Mesendoderm (in vitro differentiated cells): Measurements from ENCODE around the gene TP53. TPM values are rescaled to one million over a fixed set of nuclear protein-coding genes. Genes with fewer than 3 reads are reported as not detected.

ENCODE experiments used
- DNase-seq: peaks from one replicate; pipeline ENCODE4 v3.0.0; 2013
- H2AK5ac ChIP-seq: 2 replicates; pipeline ENCODE4 v1.6.1; 2013; ENCODE audit warnings: low read length, inconsistent platforms
- H2BK120ac ChIP-seq: 2 replicates; pipeline ENCODE4 v1.6.1; 2013; ENCODE audit warnings: low read depth, mild to moderate bottlenecking, low read length, moderate library complexity, mixed read lengths
- H2BK15ac ChIP-seq: replicated peaks from 2 replicates; pipeline ENCODE4 v1.6.1; 2013; ENCODE audit warnings: low read depth, mild to moderate bottlenecking, moderate library complexity
- H2BK5ac ChIP-seq: 2 replicates; pipeline ENCODE4 v1.6.1; 2013; ENCODE audit warnings: low read length, inconsistent platforms
- H3K18ac ChIP-seq: 2 replicates; pipeline ENCODE4 v1.6.1; 2013; ENCODE audit warnings: mild to moderate bottlenecking, low read length, mixed read lengths
- H3K23ac ChIP-seq: one replicate; pipeline ENCODE4 v1.6.1; 2013; ENCODE audit warnings: low read length
- H3K27ac ChIP-seq: 2 replicates; pipeline ENCODE4 v1.5.1; 2013; ENCODE audit warnings: low read depth, mild to moderate bottlenecking, inconsistent platforms, low read length, moderate library complexity
- H3K27me3 ChIP-seq: 2 replicates; pipeline ENCODE4 v1.6.1; 2013; ENCODE audit warnings: low read length, control low read depth, mild to moderate bottlenecking, inconsistent platforms; ENCODE audit not compliant: insufficient read depth, poor library complexity
- H3K36me3 ChIP-seq: 2 replicates; pipeline ENCODE4 v1.6.1; 2013; ENCODE audit warnings: low read length, inconsistent platforms; ENCODE audit not compliant: control insufficient read depth, insufficient read depth
- H3K4ac ChIP-seq: one replicate; pipeline ENCODE4 v1.6.1; 2013; ENCODE audit warnings: low read depth, mild to moderate bottlenecking, low read length, moderate library complexity
- H3K4me1 ChIP-seq: 2 replicates; pipeline ENCODE4 v1.6.1; 2013; ENCODE audit warnings: low read depth, low read length, inconsistent platforms; ENCODE audit not compliant: control insufficient read depth
- H3K4me2 ChIP-seq: 2 replicates; pipeline ENCODE4 v1.6.1; 2013; ENCODE audit warnings: low read length
- H3K4me3 ChIP-seq: 2 replicates; pipeline ENCODE4 v1.5.1; 2013; ENCODE audit warnings: mild to moderate bottlenecking, low read length
- H3K56ac ChIP-seq: one replicate; pipeline ENCODE4 v1.6.1; 2013; ENCODE audit warnings: low read length
- H3K79me1 ChIP-seq: 2 replicates; pipeline ENCODE4 v1.6.1; 2013; ENCODE audit warnings: low read length, inconsistent platforms
- H3K79me2 ChIP-seq: 2 replicates; pipeline ENCODE4 v1.6.1; 2013; ENCODE audit warnings: mild to moderate bottlenecking, low read length; ENCODE audit not compliant: control insufficient read depth, insufficient read depth
- H3K9ac ChIP-seq: 2 replicates; pipeline ENCODE4 v1.6.1; 2013; ENCODE audit warnings: low read length, inconsistent platforms
- H4K5ac ChIP-seq: one replicate; pipeline ENCODE4 v1.6.1; 2013; ENCODE audit warnings: low read length
- H4K8ac ChIP-seq: one replicate; pipeline ENCODE4 v1.6.1; 2013; ENCODE audit warnings: low read depth, mild to moderate bottlenecking, control low read depth, low read length, moderate library complexity
- WGBS: extraction: QIAGEN DNeasy Blood & Tissue Kit; methylation state at CpG from one replicate; pipeline ENCODE4 v1.1.7; 2013; ENCODE audit warnings: low lambda C conversion rate, missing lambda C conversion rate; ENCODE audit not compliant: insufficient coverage; ENCODE audit errors: extremely low coverage; 5-methylcytosine and 5-hydroxymethylcytosine counted together
- polyA plus RNA-seq, 2 experiments: library from polyadenylated mRNA; stranded (reverse); fragments of 200-250 nt; gene quantifications; one replicate each; pipeline ENCODE4 v1.2.3, GENCODE V29; 2013

TP53 gene
- polyA plus RNA-seq (2013, experiment 1 of 2) = 206 TPM
- 206 TPM for polyA plus RNA-seq (2013, experiment 2 of 2)

DNA sequence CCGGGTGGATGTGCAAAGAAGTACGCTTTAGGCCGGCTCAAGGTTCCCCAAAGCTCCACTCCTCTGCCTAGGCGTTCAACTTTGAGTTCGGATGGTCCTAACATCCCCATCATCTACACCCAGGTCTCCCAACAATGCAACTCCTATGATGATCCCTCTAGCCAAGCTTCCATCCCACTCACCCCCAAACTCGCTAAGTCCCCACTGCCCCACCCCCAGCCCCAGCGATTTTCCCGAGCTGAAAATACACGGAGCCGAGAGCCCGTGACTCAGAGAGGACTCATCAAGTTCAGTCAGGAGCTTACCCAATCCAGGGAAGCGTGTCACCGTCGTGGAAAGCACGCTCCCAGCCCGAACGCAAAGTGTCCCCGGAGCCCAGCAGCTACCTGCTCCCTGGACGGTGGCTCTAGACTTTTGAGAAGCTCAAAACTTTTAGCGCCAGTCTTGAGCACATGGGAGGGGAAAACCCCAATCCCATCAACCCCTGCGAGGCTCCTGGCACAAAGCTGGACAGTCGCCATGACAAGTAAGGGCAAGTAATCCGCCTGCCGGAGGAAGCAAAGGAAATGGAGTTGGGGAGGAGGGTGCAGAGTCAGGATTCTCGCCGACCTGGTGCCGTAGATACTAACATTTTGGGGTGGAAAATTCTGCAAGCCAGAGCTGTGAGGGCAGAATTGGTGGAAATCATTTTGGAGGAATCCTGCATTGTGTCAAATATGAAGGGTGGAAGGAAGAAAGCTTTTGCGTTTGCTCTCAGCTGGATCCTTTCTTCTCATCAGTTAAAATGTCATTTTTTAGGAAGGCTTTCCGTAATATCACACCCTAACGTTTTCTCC, at the start of gene TP53:
TP53 (minus strand) TSS at position 419 of the 836 bp plus-strand sequence. CDS start 10,896 bp downstream, outside the sequence.
- Histone ChIP-seq H3K27me3 (no peaks in the 10 kb centered on the region), H3K9ac (peak within 1 kb of the TSS; percentile 92), H3K18ac (peak within 1 kb of the TSS; percentile 77), H3K27ac (peak within 1 kb of the TSS; percentile 89), H3K4me1 (peaks cover 3% of the 10 kb centered on the region), H3K4ac (peak within 1 kb of the TSS; percentile 99), H3K4me2 (peak within 1 kb of the TSS; percentile 75), H4K8ac (no peak within 1 kb of the TSS), H2BK120ac (peak within 1 kb of the TSS; percentile 29), H2BK5ac (peak within 1 kb of the TSS; percentile 94), H3K4me3 (peak within 1 kb of the TSS; percentile 98), H3K79me1 (peaks cover 5% of the 10 kb centered on the region), H3K79me2 (peaks cover 41% of the 10 kb centered on the region), H2AK5ac (peak within 1 kb of the TSS; percentile 94), H3K56ac (peak within 1 kb of the TSS; percentile 91), H3K36me3 (no peaks in the 10 kb centered on the region), H3K23ac (no peak within 1 kb of the TSS), H2BK15ac (no peak within 1 kb of the TSS), H4K5ac (peak within 1 kb of the TSS; percentile 21)
- DNase-seq = peak; percentile 98
- WGBS = 100% methylated on average over 1 of the region's 30 CpGs

GRCh38 chr17:7732981-7733539, 45.8 kb upstream of the TP53 start:
- no peak for DNase-seq
- H4K8ac ChIP-seq = no peak overlapping the region
- no peak overlapping the region for H3K4me3 ChIP-seq
- no peak overlapping the region for H3K9ac ChIP-seq
- no peak overlapping the region for H2BK120ac ChIP-seq
- H3K23ac ChIP-seq = no peak overlapping the region
- H3K4ac ChIP-seq = no peak overlapping the region
- no peak overlapping the region for H2AK5ac ChIP-seq
- no peaks in the 10 kb centered on the region for H3K79me1 ChIP-seq
- H3K18ac ChIP-seq = no peak overlapping the region
- H3K4me2 ChIP-seq = no peak overlapping the region
- no peak overlapping the region for H3K27ac ChIP-seq
- H2BK5ac ChIP-seq = no peak overlapping the region
- no peak overlapping the region for H3K56ac ChIP-seq
- H2BK15ac ChIP-seq = no peak overlapping the region
- no peak overlapping the region for H4K5ac ChIP-seq
- H3K36me3 ChIP-seq = no peaks in the 10 kb centered on the region
- no peaks in the 10 kb centered on the region for H3K4me1 ChIP-seq
- H3K27me3 ChIP-seq = no peaks in the 10 kb centered on the region
- no CpG with 5 or more reads among the region's 14 CpGs for WGBS
- no peaks in the 10 kb centered on the region for H3K79me2 ChIP-seq

DNA sequence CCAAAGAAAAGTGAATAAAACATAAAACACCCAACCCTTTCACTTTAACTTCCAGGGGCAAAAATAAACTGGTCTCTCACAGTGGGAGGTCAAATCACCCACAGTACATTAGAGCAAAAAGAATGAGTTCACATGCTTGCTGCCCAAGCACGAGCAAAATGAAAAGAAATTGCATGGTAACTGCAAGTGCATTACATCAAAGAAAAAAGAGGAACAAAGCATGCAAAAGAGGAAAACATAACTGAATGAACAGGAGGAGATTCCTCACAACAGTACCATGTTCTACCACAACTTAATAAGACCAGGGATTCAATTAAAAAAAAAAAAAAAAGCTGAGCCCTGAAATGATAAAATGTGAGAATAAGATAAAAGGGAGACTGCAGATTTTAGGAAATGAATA, 42.5 kb upstream of the TP53 start:
- H3K4ac ChIP-seq = no peak overlapping the region
- H2BK120ac ChIP-seq = no peak overlapping the region
- H4K8ac ChIP-seq = no peak overlapping the region
- no peak overlapping the region for H2BK5ac ChIP-seq
- H3K9ac ChIP-seq = no peak overlapping the region
- H3K27me3 ChIP-seq = no peaks in the 10 kb centered on the region
- H3K56ac ChIP-seq = no peak overlapping the region
- H2BK15ac ChIP-seq = no peak overlapping the region
- WGBS = no CpG with 5 or more reads among the region's 1 CpG
- no peak overlapping the region for H2AK5ac ChIP-seq
- no peak overlapping the region for H3K4me2 ChIP-seq
- H3K18ac ChIP-seq = no peak overlapping the region
- no peak overlapping the region for H4K5ac ChIP-seq
- H3K79me2 ChIP-seq = no peaks in the 10 kb centered on the region
- H3K23ac ChIP-seq = no peak overlapping the region
- H3K27ac ChIP-seq = no peak overlapping the region
- no peaks in the 10 kb centered on the region for H3K79me1 ChIP-seq
- H3K4me1 ChIP-seq = no peaks in the 10 kb centered on the region
- no peak overlapping the region for H3K4me3 ChIP-seq
- no peaks in the 10 kb centered on the region for H3K36me3 ChIP-seq
- no peak for DNase-seq

DNA sequence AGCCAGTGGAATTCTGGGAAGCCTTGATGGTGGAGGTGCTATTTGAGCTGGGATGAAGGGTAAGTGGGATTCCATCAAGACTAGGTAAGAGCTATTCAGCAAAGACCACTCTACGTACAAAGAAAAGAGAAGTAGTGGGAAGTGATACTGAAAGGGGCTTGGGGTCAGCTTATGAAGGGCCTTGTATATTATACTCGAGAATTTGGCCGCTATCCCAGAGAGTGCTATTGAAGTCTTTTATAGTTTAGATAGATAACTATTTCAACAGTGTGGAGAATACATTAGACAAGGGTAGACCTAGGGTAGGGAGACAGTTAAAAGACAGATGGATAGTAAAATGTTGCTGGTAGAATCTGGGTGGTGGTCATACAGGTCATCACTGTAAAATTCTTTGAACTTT, 40.6 kb upstream of the TP53 start:
- Histone ChIP-seq H3K23ac (no peak overlapping the region), H3K36me3 (no peaks in the 10 kb centered on the region), H3K79me2 (no peaks in the 10 kb centered on the region), H3K79me1 (no peaks in the 10 kb centered on the region), H3K56ac (no peak overlapping the region), H3K4me2 (no peak overlapping the region), H3K27ac (no peak overlapping the region), H4K8ac (no peak overlapping the region), H3K27me3 (no peaks in the 10 kb centered on the region), H2BK15ac (no peak overlapping the region), H3K4ac (no peak overlapping the region), H4K5ac (no peak overlapping the region), H3K9ac (no peak overlapping the region), H3K18ac (no peak overlapping the region), H3K4me1 (no peaks in the 10 kb centered on the region), H2AK5ac (no peak overlapping the region), H2BK120ac (no peak overlapping the region), H2BK5ac (no peak overlapping the region), H3K4me3 (no peak overlapping the region)
- no CpG with 5 or more reads among the region's 3 CpGs for WGBS
- DNase-seq = no peak

- H3K27ac ChIP-seq = no peak overlapping the region
- no peak overlapping the region for H2AK5ac ChIP-seq
- no peak overlapping the region for H3K4ac ChIP-seq
- H3K18ac ChIP-seq = no peak overlapping the region
- no peak for DNase-seq
- no peak overlapping the region for H4K5ac ChIP-seq
- no CpG with 5 or more reads among the region's 2 CpGs for WGBS
- no peak overlapping the region for H2BK5ac ChIP-seq
- H3K79me1 ChIP-seq = no peaks in the 10 kb centered on the region
- H3K27me3 ChIP-seq = no peaks in the 10 kb centered on the region
- H3K79me2 ChIP-seq = no peaks in the 10 kb centered on the region
- H3K9ac ChIP-seq = no peak overlapping the region
- no peak overlapping the region for H2BK15ac ChIP-seq
- H3K23ac ChIP-seq = no peak overlapping the region
- H3K4me1 ChIP-seq = peaks cover 2% of the 10 kb centered on the region
- H3K4me2 ChIP-seq = no peak overlapping the region
- no peak overlapping the region for H3K56ac ChIP-seq
- no peak overlapping the region for H4K8ac ChIP-seq
- no peak overlapping the region for H2BK120ac ChIP-seq
- no peaks in the 10 kb centered on the region for H3K36me3 ChIP-seq
- H3K4me3 ChIP-seq = no peak overlapping the region
Measured at GRCh38 chr17:7721612-7722011, 34.3 kb upstream of the TP53 start.
